ENCODE results near the gene FKBP1A. TPM values are rescaled to one million over a fixed set of nuclear protein-coding genes. Genes with fewer than 3 reads are reported as not detected.

Gene FKBP1A
- total and polyA plus RNA-seq, 4 donors = 145 to 465 (median 277) TPM

DNA sequence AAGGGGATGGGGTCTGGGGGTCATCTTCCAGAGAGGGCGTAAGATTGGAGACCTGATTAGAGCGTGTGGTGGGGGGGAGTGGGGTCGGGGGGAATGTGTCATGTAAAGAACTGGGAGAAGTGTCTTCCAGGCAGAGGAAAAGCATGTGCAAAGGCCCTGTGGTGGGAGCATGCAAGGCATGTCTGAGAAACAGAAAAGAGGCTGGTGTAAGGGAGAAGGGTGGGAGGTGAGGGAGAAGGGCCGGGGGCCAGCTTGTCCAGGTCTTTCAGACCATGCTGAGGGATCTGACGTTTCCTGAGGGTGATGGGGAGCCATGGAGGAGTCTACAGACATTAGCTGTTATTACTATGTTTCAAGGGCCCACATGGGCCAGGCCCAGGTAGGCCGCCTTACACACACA lies 30.4 kb upstream of the FKBP1A start:
- ATAC-seq (ENCODE audit: insufficient read depth, low FRiP score) (no peak), DNase-seq (no peak)
- no peaks in the 10 kb centered on the region for H3K36me3 ChIP-seq (ENCODE audit: control insufficient read depth in 4 of 4, insufficient read depth in 4 of 4, low read length in 4 of 4)
- no peak overlapping the region for H3K27ac ChIP-seq (ENCODE audit: low read depth in 1 of 2, low read length in 1 of 2)
- H3K4me3 ChIP-seq = no peak overlapping the region
- H3K9me3 ChIP-seq (ENCODE audit: control insufficient read depth in 4 of 4, insufficient read depth in 3 of 4, low read length in 3 of 4) = peaks cover 0 to 6% (median 2%) of the 10 kb centered on the region in 4 donors
- 86 to 94% methylated on average over 6 of the region's 6 CpGs for WGBS, 2 donors
- H3K27me3 ChIP-seq (ENCODE audit: control insufficient read depth in 3 of 3, insufficient read depth in 3 of 3, low read length in 2 of 3) = peaks cover 0 to 4% (median 0%) of the 10 kb centered on the region in 3 donors
- TF ChIP-seq, protein P1, sequence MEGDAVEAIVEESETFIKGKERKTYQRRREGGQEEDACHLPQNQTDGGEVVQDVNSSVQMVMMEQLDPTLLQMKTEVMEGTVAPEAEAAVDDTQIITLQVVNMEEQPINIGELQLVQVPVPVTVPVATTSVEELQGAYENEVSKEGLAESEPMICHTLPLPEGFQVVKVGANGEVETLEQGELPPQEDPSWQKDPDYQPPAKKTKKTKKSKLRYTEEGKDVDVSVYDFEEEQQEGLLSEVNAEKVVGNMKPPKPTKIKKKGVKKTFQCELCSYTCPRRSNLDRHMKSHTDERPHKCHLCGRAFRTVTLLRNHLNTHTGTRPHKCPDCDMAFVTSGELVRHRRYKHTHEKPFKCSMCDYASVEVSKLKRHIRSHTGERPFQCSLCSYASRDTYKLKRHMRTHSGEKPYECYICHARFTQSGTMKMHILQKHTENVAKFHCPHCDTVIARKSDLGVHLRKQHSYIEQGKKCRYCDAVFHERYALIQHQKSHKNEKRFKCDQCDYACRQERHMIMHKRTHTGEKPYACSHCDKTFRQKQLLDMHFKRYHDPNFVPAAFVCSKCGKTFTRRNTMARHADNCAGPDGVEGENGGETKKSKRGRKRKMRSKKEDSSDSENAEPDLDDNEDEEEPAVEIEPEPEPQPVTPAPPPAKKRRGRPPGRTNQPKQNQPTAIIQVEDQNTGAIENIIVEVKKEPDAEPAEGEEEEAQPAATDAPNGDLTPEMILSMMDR (IDR thresholded peaks at IDR 0.05; ENCODE audit: control extremely low read depth, extremely low read depth) = no peak
- H3K9ac ChIP-seq (ENCODE audit: insufficient read depth in 1 of 2, low read length in 2 of 2) = no peak overlapping the region
- H3K4me1 ChIP-seq (ENCODE audit: control insufficient read depth in 5 of 5, insufficient read depth in 5 of 5, low read length in 5 of 5) = peaks cover 0 to 5% (median 0%) of the 10 kb centered on the region in 5 donors

DNA sequence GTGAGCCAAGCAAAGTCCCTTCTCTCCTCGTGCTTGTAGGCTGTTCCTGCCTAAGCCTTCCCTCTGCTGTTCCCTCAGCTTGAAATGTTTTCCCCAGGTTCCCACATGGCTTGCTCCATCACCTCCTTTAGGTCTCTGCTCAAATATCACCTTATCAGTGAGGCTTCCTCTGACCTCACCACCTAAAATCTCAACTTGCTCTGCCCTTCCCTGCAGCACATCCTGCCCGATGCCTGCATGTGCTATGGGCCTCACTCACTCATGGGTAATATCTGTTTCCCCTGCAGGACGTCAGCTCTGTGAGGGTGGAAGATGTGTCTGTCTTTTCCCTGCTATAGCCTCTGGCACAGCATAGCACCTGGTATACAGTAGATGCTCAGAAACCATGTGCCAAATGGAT lies 29.9 kb upstream of the FKBP1A start:
- no peak for DNase-seq
- WGBS, 2 donors = 55 to 58% methylated on average over 3 of the region's 3 CpGs
- Histone ChIP-seq H3K9ac (ENCODE audit: insufficient read depth in 1 of 2, low read length in 2 of 2) (no peak overlapping the region), H3K27me3 (ENCODE audit: control insufficient read depth in 3 of 3, insufficient read depth in 3 of 3, low read length in 2 of 3) (peaks cover 0 to 4% (median 0%) of the 10 kb centered on the region in 3 donors), H3K4me1 (ENCODE audit: control insufficient read depth in 5 of 5, insufficient read depth in 5 of 5, low read length in 5 of 5) (peaks cover 0 to 4% (median 0%) of the 10 kb centered on the region in 5 donors), H3K4me3 (no peak overlapping the region), H3K9me3 (ENCODE audit: control insufficient read depth in 4 of 4, insufficient read depth in 3 of 4, low read length in 3 of 4) (peaks cover 0 to 6% (median 2%) of the 10 kb centered on the region in 4 donors), H3K27ac (ENCODE audit: low read depth in 1 of 2, low read length in 1 of 2) (no peak overlapping the region), H3K36me3 (ENCODE audit: control insufficient read depth in 4 of 4, insufficient read depth in 4 of 4, low read length in 4 of 4) (no peaks in the 10 kb centered on the region)
- ATAC-seq (ENCODE audit: insufficient read depth, low FRiP score) = no peak
- TF ChIP-seq, protein P1 (IDR thresholded peaks at IDR 0.05; ENCODE audit: control extremely low read depth, extremely low read depth) = no peak

DNA sequence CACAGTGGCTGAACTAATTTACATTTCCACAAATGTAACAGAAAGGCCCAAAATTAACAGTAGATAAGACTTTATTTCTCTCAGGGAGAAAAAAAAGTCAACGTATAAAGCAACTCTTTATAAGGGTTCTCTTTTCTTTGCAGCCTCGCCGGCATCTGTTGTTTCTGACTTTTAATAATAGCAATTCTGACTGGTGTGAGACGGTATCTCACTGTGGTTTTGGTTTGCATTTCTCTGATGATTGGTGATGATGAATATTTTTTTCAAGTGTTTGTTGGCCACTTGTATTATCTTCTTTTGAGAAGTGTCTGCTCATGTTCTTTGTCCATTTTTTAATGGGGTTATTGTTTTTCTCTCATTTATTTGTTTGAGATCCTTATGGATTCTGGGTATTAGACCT lies 27.2 kb upstream of the FKBP1A start:
- no peak for ATAC-seq (ENCODE audit: insufficient read depth, low FRiP score)
- Histone ChIP-seq H3K27me3 (ENCODE audit: control insufficient read depth in 3 of 3, insufficient read depth in 3 of 3, low read length in 2 of 3) (peaks cover 0 to 14% (median 0%) of the 10 kb centered on the region in 3 donors), H3K27ac (ENCODE audit: low read depth in 1 of 2, low read length in 1 of 2) (no peak overlapping the region), H3K4me1 (ENCODE audit: control insufficient read depth in 5 of 5, insufficient read depth in 5 of 5, low read length in 5 of 5) (peaks cover 0 to 4% (median 0%) of the 10 kb centered on the region in 5 donors), H3K9ac (ENCODE audit: insufficient read depth in 1 of 2, low read length in 2 of 2) (no peak overlapping the region), H3K9me3 (ENCODE audit: control insufficient read depth in 4 of 4, insufficient read depth in 3 of 4, low read length in 3 of 4) (peaks cover 0 to 6% (median 2%) of the 10 kb centered on the region in 4 donors), H3K36me3 (ENCODE audit: control insufficient read depth in 4 of 4, insufficient read depth in 4 of 4, low read length in 4 of 4) (no peaks in the 10 kb centered on the region), H3K4me3 (no peak overlapping the region)
- TF ChIP-seq, protein P1 (IDR thresholded peaks at IDR 0.05; ENCODE audit: control extremely low read depth, extremely low read depth) = no peak
- DNase-seq = no peak
- 79 to 96% methylated on average over 4 of the region's 4 CpGs for WGBS, 2 donors

DNA sequence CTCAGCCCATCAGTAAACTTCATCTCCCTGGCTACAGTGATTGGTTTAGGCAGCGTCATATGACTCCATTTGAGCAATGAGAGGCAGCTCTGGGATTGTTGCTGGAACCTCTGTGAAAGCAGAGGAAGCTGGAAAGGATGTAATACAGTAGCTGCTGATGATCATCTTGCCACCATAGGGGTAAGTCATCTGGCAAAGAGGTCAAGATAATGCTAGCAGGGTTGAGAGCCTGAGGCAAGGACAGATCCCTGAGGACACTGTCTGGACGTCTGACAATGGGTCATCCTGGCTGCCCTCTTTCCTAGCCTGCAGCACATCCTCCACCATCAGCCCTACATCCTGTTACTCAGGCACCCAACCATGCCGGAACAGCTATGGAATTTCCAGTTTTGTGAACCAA lies 25.5 kb upstream of the FKBP1A start:
- Histone ChIP-seq H3K9ac (ENCODE audit: insufficient read depth in 1 of 2, low read length in 2 of 2) (no peak overlapping the region), H3K9me3 (ENCODE audit: control insufficient read depth in 4 of 4, insufficient read depth in 3 of 4, low read length in 3 of 4) (peaks cover 0 to 6% (median 2%) of the 10 kb centered on the region in 4 donors), H3K27ac (ENCODE audit: low read depth in 1 of 2, low read length in 1 of 2) (no peak overlapping the region), H3K27me3 (ENCODE audit: control insufficient read depth in 3 of 3, insufficient read depth in 3 of 3, low read length in 2 of 3) (peaks cover 0 to 14% (median 0%) of the 10 kb centered on the region in 3 donors), H3K4me1 (ENCODE audit: control insufficient read depth in 5 of 5, insufficient read depth in 5 of 5, low read length in 5 of 5) (no peaks in the 10 kb centered on the region), H3K4me3 (no peak overlapping the region), H3K36me3 (ENCODE audit: control insufficient read depth in 4 of 4, insufficient read depth in 4 of 4, low read length in 4 of 4) (no peaks in the 10 kb centered on the region)
- TF ChIP-seq, protein P1 (IDR thresholded peaks at IDR 0.05; ENCODE audit: control extremely low read depth, extremely low read depth) = no peak
- DNase-seq (no peak), ATAC-seq (ENCODE audit: insufficient read depth, low FRiP score) (no peak)
- WGBS, 2 donors = 58 to 66% methylated on average over 3 of the region's 3 CpGs

Data from lung (tissue), 12 donors.